GM13977 (cell line): ENCODE data around the gene PXDC1.

Experiments
- DNase-seq: peaks from one replicate; pipeline ENCODE4 v3.0.0; 2012; ENCODE audit warnings: low spot score
- CTCF ChIP-seq: IDR thresholded peaks from 2 replicates; pipeline ENCODE4 v1.5.1; 2012; ENCODE audit warnings: mild to moderate bottlenecking, control low read depth; ENCODE audit not compliant: insufficient read depth; ENCODE audit errors: extremely low read depth, missing control alignments
- in situ Hi-C: fragments of 300-500 bp; cut with MboI; formaldehyde crosslinking; loops from one replicate; pipeline ENCODE4 v1.12.0; 2022; ENCODE audit warnings: low sequenced_read_pairs, low pct_unique_long_range_greater_than_20kb, mixed read lengths, inconsistent platforms; ENCODE audit not compliant: unreplicated experiment

The PXDC1 gene

DNA sequence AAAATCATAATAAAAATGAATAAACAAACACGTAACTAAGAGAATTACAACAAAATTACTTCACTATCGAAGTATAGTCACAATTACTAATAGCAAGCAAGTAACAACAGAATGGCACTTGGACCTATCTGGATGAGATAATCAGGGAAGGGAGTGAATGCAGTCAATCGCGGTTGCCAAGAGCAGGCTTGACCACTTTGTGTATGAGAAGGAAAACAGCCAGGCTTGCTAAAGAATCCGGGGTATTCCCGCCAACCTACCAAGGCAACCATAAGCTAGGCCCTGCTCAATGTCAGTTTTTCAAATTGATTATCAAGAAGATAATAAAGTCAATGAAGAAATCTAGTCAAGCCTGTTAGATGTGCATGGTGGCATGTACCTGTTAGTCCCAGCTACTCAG is 39.7 kb downstream of the PXDC1 start:
- no peak for DNase-seq
- in situ Hi-C loops: no loop called here
- TF ChIP-seq CTCF: no peak

- no peak for DNase-seq
- TF ChIP-seq CTCF: no peak
- in situ Hi-C loops: no loop called here
These were observed 41.1 kb downstream of the PXDC1 start for GRCh38 chr6:3710403-3710802.

- in situ Hi-C loops: no loop called here
- no peak for DNase-seq
- TF ChIP-seq CTCF: no peak
These were observed 43.0 kb downstream of the PXDC1 start for GRCh38 chr6:3708540-3708939.

DNA sequence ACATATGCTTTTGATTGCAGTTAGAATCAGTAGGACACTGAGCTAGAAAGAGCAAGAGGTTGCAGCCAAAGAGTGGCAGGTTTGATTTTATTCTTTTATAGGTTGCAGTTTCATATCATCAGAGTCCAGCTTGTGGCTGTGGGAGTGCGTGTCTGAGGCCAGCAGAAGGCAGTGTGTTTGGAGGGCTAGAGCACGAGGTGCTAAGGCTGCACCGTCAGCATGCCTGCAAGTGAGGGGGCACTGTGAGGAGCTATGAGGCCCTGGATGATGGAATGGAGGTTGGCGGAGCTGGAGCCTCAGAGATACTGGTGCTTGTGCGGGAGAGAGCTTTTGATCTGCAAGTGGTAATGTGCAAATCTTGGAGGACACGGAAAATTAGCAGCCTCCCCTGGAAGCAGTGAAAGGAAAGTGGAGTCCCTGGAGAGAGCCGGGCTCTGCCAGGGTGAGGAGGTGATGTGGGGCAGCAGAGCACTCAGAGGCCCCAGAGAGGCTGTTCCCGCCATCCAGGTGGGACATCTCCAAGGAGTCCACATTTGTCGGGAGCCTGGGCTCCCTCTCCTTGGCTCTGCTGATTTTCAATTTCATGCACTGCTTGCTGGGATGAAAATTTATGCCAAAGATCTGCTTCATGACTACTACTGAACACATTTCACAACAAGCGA is 43.6 kb downstream of the PXDC1 start:
- DNase-seq: no peak
- TF ChIP-seq CTCF: no peak
- in situ Hi-C loops: no loop called here

DNA sequence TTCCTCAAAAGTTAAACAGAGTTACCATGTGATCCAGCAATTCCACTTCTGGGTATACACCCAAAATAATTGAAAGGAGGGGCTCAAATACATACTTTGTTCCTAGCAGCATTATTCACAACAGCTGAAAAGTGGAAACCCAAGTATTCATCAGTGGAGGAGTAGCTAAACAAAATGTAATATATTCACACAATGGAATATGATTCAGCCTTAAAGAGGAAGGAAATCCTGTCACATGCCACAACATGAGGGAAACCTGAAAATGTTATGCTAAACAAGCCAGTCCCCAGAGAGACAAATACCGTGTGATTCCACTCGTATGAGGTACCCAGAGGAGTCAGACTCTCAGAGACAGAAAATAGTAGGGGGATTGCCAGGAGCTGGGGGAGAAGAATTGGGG is 44.5 kb downstream of the PXDC1 start:
- no peak for TF ChIP-seq CTCF
- DNase-seq: no peak
- in situ Hi-C loops: no loop called here

DNA sequence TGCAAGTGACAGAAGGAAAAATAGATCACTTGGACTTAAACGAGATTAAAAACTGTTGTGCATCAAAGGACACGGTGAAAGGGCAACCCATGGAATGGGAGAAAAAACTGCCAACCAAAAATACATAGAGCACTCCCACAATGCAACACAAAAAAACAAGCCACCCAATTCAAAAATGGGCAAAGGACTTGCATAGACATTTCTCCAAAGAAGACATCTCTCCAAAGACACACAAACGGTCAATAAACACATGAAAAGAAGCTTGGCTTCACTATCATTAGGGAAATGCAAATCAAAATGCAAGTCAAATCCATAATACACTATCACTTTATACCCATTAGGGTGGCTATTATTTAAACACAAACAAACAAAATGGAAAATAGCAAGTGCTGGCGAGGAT is 45.0 kb downstream of the PXDC1 start:
- in situ Hi-C loops: no loop called here
- no peak for TF ChIP-seq CTCF
- no peak for DNase-seq
